ENCODE measurements around the gene AXDND1.

Gene AXDND1

DNA sequence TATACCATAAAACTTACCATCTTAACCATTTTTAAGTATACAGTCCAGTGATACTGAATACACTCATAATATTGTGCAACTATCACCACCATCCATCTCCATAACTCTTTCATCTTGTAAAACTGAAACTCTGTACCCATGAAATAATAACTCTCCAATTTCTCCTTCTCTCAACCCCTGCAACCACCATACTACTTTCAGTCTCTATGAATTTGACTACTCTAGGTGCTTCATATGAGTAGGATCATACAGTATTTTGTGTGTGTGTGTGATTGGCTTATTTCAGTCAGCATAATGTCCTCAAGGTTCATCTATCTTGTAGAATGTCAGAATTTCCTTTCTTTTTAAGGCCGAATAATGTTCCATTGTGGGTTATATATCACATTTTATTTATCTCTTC lies 192.3 kb downstream of the AXDND1 start:
- no peak for DNase-seq

DNA sequence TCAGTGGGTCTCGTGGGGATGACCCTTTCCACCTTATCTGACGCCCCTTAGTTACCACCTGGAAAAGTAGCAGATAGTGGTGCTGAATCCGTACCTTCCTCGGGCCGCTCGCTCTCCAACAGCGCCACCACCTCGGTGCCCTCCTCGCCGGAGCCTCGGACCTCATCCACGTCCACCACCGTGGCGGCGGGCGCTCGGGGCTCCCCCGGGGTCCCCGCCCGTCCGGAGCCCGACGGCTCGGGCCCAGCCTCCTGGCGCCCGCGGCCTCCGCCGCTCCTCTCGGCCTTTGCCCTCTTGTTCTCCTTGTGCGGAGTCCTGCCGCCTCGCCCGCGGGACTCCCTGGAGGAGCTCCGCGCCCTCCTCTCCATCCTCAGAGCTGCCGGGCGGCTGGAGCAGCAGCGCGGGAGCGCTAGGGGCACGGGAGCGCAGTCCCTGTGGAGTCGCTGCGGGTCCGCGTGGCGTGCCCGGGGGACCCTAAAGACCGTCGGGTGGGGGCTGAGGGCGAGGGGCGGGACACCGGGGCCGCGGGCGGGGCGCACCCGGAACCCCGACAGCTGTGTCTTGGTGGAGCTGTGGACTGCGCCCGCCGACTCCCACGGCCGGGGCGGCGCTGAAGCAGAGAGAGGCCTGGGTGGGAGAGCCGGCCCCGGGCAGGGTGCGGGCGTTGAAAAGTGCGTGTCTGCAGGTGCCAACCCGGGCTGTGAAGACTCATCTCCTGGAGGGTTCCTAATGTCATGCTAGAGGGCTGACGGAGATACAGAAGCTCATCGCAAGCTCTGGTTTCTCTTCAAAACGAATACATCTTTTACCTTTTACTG lies 209.9 kb downstream of the AXDND1 start, which contains the start of gene NPHS2:
Gene NPHS2 (minus strand): TSS at position 452 of the 818 bp plus-strand sequence. CDS start 84 bp downstream, at position 368.
- no peak for DNase-seq

DNA sequence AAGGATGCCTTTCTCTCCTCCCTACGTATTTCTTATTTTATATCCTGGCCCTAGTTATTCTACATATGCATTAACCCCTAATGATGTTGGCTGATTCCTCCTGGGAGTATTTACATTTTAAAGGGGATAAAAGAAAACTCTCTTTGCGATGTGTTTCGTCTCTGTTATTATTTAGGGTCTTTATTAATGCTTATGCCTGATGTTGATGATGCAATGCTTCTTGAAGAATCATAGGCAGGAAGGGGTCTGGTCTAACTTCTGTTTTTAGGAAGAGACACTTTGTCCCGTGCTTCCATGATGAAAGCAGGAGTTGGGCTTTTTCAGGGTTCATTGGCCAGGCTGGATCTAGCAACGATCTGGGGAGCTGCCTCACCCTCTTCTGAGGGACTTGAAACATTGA lies 210.7 kb downstream of the AXDND1 start:
- no peak for DNase-seq

GRCh38 chr1:179583771-179584320 lies 218.1 kb downstream of the AXDND1 start:
- no peak for DNase-seq

DNA sequence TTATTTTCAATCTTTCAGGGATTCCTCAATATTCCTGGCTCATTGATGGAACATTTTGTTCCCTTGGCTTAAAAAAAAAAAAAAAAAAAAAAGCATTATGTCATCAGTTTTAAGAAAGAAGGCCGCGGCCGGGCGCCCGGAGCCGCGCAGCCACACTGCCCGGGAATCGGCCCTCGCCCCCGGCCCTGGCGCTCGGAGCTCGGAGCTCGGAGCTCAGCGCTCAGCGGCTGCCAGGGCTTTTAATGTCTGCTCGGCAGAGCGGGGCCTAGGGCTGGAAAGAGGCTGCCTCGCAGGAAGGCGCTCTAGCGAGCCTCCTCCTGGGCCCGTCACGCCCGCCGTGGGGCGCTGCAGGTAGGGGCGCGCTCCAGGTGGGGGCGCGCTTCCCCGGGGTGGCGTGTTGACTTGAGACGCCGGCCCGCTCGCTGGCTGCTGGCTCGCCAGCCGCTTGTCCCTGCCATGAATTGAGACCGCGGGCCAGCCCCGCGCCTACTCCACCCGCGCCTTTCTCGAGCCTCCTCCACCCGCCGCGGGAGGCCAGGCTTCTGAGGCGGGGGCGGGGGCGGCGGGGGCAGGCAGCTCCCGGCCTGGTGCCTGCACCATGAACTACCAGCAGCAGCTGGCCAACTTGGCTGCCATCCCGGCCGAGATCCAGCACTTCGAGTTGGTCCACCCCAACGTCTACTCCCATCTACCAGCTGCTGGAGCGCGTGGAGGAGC lies 220.5 kb downstream of the AXDND1 start:
- peak in 41 of 56 donors; percentile 13 to 83 (median 45) for DNase-seq

DNA sequence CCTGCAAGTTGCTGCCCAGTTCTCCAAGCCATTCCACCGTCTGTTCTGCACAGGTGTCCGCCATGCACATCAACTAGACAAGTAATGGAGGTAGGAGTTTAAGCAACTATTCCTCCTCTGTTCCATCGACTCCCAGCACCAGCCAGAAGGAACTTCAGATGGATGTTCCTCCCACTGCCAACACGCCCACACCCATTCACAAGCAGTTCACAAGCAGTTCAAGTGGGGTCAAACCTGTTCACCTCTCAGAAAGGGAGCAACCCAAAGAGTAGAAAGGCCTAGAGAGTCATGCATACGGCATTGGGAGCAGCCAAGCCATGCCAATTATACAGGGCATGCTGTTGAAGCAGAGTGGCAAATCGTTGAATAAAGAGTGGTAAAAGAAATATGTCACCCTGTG lies 221.6 kb downstream of the AXDND1 start:
- no peak for DNase-seq

GRCh38 chr1:179588425-179589024 lies 222.8 kb downstream of the AXDND1 start:
- DNase-seq = no peak

DNA sequence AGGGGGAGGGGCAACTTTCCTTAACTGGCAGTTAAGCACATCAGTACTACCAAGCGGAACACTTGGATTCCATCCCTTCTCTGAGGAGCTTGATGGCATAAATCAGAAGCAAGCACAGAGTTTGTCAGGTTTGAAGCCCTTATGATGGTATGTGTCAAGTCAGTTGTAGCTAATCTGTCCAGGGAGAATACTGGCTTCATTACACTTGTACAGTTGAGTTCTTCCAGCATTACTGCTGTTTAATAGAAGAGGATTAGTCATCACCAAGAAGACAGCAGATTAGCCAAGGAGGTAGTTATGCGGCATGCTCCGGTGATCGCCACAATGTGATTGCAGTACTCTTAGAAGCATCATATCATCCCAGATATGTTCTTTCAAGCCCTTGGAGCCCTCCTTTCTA lies 223.7 kb downstream of the AXDND1 start:
- DNase-seq = no peak

DNA sequence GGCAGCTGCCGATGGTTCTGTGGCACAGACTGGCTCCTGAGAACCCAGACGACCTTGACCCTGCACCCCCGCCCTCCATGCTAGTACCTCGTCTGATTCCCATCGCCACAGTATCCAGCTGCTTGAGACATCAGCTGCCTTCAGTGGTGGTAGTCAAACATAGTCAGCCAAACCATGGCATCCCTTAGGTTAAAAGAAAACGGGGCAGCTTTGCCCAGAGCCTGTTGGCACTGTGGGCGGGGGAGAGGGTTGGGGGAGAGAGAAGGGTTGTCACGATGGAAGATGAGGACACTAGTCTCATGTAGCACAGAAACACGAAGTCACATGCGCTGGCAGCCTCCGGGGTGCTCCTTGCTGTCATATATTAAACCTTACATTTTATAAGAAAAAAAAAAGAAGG lies 224.9 kb downstream of the AXDND1 start:
- DNase-seq = no peak

- peak in 2 of 56 donors; percentile 19 to 50 for DNase-seq
Measured at GRCh38 chr1:179591253-179591591, 225.5 kb downstream of the AXDND1 start.

GRCh38 chr1:179591592-179592580 lies 226.1 kb downstream of the AXDND1 start, which contains the start of gene TDRD5:
TDRD5 (plus strand) TSS chr1:179591832; CDS start chr1:179592616, 784 bp downstream.
- peak in 12 of 56 donors; percentile 5 to 49 (median 27) for DNase-seq

DNA sequence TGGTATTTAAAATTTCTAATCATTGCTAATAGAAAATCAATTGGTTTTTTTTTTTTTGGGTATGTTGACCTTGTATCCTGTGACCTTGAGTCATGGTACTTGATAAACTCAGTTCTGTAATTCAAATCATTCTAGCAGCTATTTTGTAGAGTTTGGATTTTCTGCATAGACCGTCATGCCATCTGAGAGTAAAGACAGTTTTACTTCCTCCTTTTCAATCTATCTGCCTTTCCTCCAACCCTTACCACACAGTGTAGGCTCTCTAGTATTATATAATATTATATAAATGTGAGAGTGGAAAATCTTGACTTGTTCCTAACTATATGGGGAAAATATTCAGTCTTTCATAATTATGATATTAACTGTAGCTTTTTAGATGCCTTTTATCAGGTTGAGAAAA lies 232.9 kb downstream of the AXDND1 start:
- DNase-seq = no peak

GRCh38 chr1:179599623-179600249 lies 234.0 kb downstream of the AXDND1 start:
- no peak for DNase-seq

GRCh38 chr1:179601093-179601492 lies 235.3 kb downstream of the AXDND1 start:
- DNase-seq = no peak

All from nucleus accumbens (tissue), 56 donors.